ENCODE measurements around the gene PRDX3. TPM values are rescaled to one million over a fixed set of nuclear protein-coding genes. Genes with fewer than 3 reads are reported as not detected.

Gene PRDX3
- total and polyA plus RNA-seq, 8 donors, result 27.1 to 87.4 (median 45.0) TPM

DNA sequence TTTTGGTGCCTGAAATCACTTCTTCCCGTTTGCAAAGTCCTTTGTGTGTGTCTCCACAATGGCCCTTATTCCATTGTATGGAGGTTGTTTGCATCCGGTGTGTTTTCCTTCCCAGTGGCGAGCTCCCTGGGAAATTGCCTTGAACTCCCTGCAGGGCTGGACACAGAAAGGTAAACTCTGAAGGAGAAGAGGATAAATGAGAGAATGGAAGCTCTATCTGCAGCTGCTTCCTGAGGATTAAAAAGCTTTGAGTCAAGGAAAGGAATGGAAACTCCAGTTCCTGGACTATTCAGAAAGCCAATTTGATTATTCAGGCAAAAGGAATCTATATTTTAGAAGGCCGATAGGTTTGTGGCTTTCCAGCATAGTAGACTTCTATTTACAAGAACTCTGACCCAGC is 24.4 kb upstream of the PRDX3 start:
- FAIRE-seq (no peak), DNase-seq (no peak), ATAC-seq (no peak)
- WGBS, 2 donors, result 54 to 69% methylated on average over 4 of the region's 4 CpGs
- peaks cover 0 to 9% (median 0%) of the 10 kb centered on the region in 3 donors for H3K4me1 ChIP-seq
- TF ChIP-seq, protein P1, sequence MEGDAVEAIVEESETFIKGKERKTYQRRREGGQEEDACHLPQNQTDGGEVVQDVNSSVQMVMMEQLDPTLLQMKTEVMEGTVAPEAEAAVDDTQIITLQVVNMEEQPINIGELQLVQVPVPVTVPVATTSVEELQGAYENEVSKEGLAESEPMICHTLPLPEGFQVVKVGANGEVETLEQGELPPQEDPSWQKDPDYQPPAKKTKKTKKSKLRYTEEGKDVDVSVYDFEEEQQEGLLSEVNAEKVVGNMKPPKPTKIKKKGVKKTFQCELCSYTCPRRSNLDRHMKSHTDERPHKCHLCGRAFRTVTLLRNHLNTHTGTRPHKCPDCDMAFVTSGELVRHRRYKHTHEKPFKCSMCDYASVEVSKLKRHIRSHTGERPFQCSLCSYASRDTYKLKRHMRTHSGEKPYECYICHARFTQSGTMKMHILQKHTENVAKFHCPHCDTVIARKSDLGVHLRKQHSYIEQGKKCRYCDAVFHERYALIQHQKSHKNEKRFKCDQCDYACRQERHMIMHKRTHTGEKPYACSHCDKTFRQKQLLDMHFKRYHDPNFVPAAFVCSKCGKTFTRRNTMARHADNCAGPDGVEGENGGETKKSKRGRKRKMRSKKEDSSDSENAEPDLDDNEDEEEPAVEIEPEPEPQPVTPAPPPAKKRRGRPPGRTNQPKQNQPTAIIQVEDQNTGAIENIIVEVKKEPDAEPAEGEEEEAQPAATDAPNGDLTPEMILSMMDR (IDR thresholded peaks at IDR 0.05), result no peak
- no peak overlapping the region for H3K4me3 ChIP-seq
- no peaks in the 10 kb centered on the region for H3K27me3 ChIP-seq
- intact Hi-C loops (cut with DNase I), result loop anchor here in 2 of 3 donors (10.0 kb wide), 1 partner anchor 212 kb away; no protein-coding TSS in a partner anchor
- no peaks in the 10 kb centered on the region for H3K9me3 ChIP-seq
- no peaks in the 10 kb centered on the region for H3K36me3 ChIP-seq
- H3K27ac ChIP-seq, result no peak overlapping the region

DNA sequence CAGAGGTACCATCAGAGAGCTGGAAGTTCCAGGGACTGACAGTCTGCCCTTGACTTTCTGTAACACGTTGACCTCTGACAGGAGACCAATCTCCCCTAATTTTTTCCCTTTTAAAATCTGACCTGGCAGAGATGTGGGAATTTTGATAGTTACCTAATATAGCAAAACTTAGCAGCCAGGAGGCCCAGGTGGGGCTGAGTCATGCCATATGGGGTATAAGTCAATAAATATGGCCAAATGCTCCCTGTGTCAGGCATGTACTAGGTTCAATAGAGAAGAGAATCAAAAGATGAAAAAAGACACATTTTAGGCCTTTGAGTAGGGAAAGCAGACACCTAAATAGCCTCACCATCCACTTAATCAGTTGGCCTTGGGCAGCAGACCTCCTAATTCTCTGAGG is 22.6 kb upstream of the PRDX3 start:
- 52 to 73% methylated on average over 1 of the region's 1 CpG for whole genome bisulfite sequencing, 2 donors
- H3K27ac ChIP-seq, result no peak overlapping the region
- ATAC-seq (no peak), DNase-seq (no peak), FAIRE-seq (no peak)
- H3K4me1 ChIP-seq, result peaks cover 0 to 6% (median 0%) of the 10 kb centered on the region in 3 donors
- H3K4me3 ChIP-seq, result no peak overlapping the region
- H3K36me3 ChIP-seq, result no peaks in the 10 kb centered on the region
- no peaks in the 10 kb centered on the region for H3K9me3 ChIP-seq
- intact Hi-C loops (cut with DNase I), result loop anchor here in 2 of 3 donors (10.0 kb wide), 1 partner anchor 214 kb away; no protein-coding TSS in a partner anchor
- TF ChIP-seq, protein P1 (IDR thresholded peaks at IDR 0.05), result no peak
- H3K27me3 ChIP-seq, result no peaks in the 10 kb centered on the region

DNA sequence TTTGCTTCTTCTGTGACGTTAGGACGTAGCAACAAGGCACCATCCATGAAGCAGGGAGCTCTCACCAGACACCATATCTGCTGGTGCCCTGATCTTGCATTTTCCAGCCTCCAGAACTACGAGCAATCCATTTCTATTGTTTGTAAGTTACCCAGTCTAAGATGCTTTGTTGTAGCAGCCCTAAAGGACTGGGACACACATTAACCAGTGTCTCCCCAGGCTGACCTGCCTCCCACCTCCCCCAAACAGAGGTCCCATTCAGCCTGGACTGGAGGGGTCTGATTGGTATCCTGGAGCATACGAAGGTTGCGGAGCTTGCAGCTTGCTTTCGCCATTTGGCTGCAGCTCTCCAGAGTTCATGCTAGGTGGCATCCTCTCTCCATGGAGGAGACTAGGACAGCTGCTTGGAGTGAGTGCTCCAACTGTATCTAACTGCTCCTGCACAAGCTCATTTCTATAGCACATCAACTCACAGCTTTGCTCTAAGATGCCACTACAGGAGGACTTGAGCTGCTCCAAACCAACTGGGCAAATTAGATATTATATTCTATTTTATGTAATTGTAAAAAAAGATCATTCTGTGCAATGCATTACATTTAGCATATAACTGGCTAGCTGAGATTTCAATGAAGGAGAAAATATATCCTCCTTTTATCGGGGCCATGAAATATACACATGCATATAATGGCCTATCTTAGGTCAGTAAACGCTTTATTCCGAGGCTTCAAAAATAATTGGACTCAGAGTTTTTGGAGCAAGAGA is 20.8 kb upstream of the PRDX3 start:
- Histone ChIP-seq H3K27ac (no peak overlapping the region), H3K27me3 (no peaks in the 10 kb centered on the region), H3K9me3 (no peaks in the 10 kb centered on the region), H3K4me1 (no peaks in the 10 kb centered on the region), H3K36me3 (no peaks in the 10 kb centered on the region), H3K4me3 (no peak overlapping the region)
- no peak for FAIRE-seq
- peak; percentile 87 to 99 (median 98) for ATAC-seq
- WGBS, 2 donors, result 28 to 36% methylated on average over 9 of the region's 9 CpGs
- peak in 5 of 6 donors; percentile 55 to 72 (median 59) for DNase-seq
- TF ChIP-seq, protein P1 (IDR thresholded peaks at IDR 0.05), result peak in 3 of 4 donors; percentile 54 to 61 (median 55)
- intact Hi-C loops (cut with DNase I), result loop anchor here in 2 of 3 donors (5.0 kb wide), 1 partner anchor 248 kb away; no protein-coding TSS in a partner anchor

DNA sequence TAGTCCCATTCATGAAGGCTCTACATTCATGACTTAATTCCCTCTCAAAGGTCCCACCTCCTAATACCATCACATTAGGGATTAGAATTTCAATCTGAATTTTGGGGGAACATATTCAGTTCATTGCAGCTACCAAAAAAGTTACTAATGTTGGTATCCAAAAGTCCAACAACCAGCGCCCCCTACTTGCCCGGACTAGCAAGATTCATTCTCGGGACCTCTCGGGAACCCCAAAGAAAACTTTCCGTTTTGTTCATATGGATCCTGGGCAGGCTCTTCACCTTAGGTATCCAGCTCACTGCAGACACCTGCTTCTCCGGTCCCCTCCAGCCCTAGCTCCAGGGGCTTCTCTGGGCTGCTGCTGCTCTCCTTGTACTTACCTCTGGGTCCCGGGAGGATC is 19.8 kb upstream of the PRDX3 start:
- WGBS, 2 donors, result 26 to 29% methylated on average over 7 of the region's 7 CpGs
- no peaks in the 10 kb centered on the region for H3K4me1 ChIP-seq
- no peak overlapping the region for H3K4me3 ChIP-seq
- no peaks in the 10 kb centered on the region for H3K9me3 ChIP-seq
- TF ChIP-seq, protein P1 (IDR thresholded peaks at IDR 0.05), result peak in 1 of 4 donors; percentile 20
- no peaks in the 10 kb centered on the region for H3K27me3 ChIP-seq
- FAIRE-seq (no peak), ATAC-seq (peak; percentile 42 to 62 (median 54)), DNase-seq (no peak)
- H3K27ac ChIP-seq, result no peak overlapping the region
- no peaks in the 10 kb centered on the region for H3K36me3 ChIP-seq
- intact Hi-C loops (cut with DNase I), result loop anchor here in 2 of 3 donors (5.0 kb wide), 1 partner anchor 249 kb away; no protein-coding TSS in a partner anchor

DNA sequence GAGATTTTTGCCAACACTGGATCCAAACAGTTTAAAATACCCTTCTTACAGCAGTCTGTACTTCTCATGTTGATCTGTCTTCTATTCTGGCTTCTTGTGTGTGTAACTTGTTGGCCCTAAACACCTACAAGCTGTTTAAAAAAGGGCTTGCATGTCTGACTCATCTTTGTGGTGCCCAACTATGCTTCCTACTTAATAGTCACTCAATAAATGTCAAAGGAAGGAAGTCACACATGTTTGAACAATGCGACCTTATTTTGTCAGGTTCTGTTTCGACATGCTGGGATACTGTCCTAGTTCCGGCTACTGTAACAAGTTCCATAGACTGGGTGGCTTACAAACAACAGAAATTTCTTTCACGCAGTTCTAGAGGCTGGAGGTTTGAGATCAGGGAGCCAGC is 19.3 kb upstream of the PRDX3 start:
- ATAC-seq, result no peak
- intact Hi-C loops (cut with DNase I), result loop anchor here in 2 of 3 donors (5.0 kb wide), 1 partner anchor 249 kb away; no protein-coding TSS in a partner anchor
- H3K27me3 ChIP-seq, result no peaks in the 10 kb centered on the region
- H3K27ac ChIP-seq, result no peak overlapping the region
- no peaks in the 10 kb centered on the region for H3K4me1 ChIP-seq
- DNase-seq, result no peak
- TF ChIP-seq, protein P1 (IDR thresholded peaks at IDR 0.05), result no peak
- FAIRE-seq, result no peak
- no peak overlapping the region for H3K4me3 ChIP-seq
- WGBS, 2 donors, result 63 to 71% methylated on average over 4 of the region's 4 CpGs
- H3K36me3 ChIP-seq, result no peaks in the 10 kb centered on the region
- no peaks in the 10 kb centered on the region for H3K9me3 ChIP-seq

All from pancreas (tissue), 10 donors.